ENCODE data around the gene SEMA5A.

The SEMA5A gene

DNA sequence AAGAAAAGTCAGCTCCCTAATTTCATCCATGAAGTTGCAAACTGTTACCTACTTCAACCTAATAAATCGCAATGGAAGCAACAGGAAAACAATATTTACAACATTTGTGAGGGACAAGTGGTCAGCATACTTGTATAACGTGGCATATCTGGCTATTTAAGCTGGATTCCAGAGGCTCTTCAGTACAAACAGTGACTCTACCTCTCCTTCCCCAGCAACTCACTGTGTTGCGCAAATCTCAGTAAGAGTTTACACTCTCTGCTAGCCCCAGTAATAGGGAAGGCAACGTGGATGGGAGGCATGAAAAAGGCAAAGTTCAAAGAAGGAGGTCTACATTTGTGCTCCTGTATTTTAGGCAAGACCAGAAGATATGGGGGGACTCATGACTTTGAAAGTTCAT is 18.9 kb upstream of the SEMA5A start:
- H3K27me3 ChIP-seq (ENCODE audit: insufficient read depth, poor library complexity, severe bottlenecking), result no peaks in the 10 kb centered on the region
- TF ChIP-seq POLR2AphosphoS5 (IDR thresholded peaks at IDR 0.05; ENCODE audit: low read depth) (no peak), GABPA (IDR thresholded peaks at IDR 0.05; ENCODE audit: low read depth) (no peak), SPI1 (IDR thresholded peaks at IDR 0.05; ENCODE audit: borderline replicate concordance, low read depth) (no peak)
- TF ChIP-seq, protein P1, sequence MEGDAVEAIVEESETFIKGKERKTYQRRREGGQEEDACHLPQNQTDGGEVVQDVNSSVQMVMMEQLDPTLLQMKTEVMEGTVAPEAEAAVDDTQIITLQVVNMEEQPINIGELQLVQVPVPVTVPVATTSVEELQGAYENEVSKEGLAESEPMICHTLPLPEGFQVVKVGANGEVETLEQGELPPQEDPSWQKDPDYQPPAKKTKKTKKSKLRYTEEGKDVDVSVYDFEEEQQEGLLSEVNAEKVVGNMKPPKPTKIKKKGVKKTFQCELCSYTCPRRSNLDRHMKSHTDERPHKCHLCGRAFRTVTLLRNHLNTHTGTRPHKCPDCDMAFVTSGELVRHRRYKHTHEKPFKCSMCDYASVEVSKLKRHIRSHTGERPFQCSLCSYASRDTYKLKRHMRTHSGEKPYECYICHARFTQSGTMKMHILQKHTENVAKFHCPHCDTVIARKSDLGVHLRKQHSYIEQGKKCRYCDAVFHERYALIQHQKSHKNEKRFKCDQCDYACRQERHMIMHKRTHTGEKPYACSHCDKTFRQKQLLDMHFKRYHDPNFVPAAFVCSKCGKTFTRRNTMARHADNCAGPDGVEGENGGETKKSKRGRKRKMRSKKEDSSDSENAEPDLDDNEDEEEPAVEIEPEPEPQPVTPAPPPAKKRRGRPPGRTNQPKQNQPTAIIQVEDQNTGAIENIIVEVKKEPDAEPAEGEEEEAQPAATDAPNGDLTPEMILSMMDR (IDR thresholded peaks at IDR 0.05; ENCODE audit: insufficient read depth, low read length), result no peak
- TF ChIP-seq, protein P2, sequence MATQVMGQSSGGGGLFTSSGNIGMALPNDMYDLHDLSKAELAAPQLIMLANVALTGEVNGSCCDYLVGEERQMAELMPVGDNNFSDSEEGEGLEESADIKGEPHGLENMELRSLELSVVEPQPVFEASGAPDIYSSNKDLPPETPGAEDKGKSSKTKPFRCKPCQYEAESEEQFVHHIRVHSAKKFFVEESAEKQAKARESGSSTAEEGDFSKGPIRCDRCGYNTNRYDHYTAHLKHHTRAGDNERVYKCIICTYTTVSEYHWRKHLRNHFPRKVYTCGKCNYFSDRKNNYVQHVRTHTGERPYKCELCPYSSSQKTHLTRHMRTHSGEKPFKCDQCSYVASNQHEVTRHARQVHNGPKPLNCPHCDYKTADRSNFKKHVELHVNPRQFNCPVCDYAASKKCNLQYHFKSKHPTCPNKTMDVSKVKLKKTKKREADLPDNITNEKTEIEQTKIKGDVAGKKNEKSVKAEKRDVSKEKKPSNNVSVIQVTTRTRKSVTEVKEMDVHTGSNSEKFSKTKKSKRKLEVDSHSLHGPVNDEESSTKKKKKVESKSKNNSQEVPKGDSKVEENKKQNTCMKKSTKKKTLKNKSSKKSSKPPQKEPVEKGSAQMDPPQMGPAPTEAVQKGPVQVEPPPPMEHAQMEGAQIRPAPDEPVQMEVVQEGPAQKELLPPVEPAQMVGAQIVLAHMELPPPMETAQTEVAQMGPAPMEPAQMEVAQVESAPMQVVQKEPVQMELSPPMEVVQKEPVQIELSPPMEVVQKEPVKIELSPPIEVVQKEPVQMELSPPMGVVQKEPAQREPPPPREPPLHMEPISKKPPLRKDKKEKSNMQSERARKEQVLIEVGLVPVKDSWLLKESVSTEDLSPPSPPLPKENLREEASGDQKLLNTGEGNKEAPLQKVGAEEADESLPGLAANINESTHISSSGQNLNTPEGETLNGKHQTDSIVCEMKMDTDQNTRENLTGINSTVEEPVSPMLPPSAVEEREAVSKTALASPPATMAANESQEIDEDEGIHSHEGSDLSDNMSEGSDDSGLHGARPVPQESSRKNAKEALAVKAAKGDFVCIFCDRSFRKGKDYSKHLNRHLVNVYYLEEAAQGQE (IDR thresholded peaks at IDR 0.05; ENCODE audit: insufficient replicate concordance, low read depth), result no peak
- no peak overlapping the region for H3K4me3 ChIP-seq (replicated peaks; ENCODE audit: insufficient read depth, low read length)
- DNase-seq (ENCODE audit: low read depth in 1 of 2, low spot score in 1 of 2), result no peak
- H3K27ac ChIP-seq (replicated peaks), result no peak overlapping the region

DNA sequence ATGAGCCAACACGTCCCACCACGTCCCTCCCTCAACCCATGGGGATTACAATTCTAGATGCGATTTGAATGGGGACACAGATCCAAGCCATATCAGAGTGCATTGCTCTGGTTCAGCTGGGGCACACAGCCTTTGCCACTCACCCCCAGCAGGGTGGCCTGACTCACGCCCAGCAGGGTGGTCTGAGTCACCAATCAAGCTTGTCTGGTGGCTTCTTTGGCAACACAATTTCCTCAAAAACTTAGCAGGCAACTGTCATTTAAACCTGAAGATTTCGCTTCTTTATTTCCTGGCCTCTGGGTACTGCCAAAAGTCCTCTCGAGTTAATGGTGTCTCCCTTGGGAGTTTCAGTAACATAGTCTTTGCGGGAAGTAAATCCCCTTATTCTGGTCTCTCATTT is 16.3 kb upstream of the SEMA5A start:
- no peak for DNase-seq (ENCODE audit: low read depth in 1 of 2, low spot score in 1 of 2)
- TF ChIP-seq GABPA (IDR thresholded peaks at IDR 0.05; ENCODE audit: low read depth), result no peak
- TF ChIP-seq, protein P1 (IDR thresholded peaks at IDR 0.05; ENCODE audit: insufficient read depth, low read length), result no peak
- TF ChIP-seq, protein P2 (IDR thresholded peaks at IDR 0.05; ENCODE audit: insufficient replicate concordance, low read depth), result no peak
- TF ChIP-seq POLR2AphosphoS5 (IDR thresholded peaks at IDR 0.05; ENCODE audit: low read depth), result no peak
- no peak for TF ChIP-seq SPI1 (IDR thresholded peaks at IDR 0.05; ENCODE audit: borderline replicate concordance, low read depth)
- no peak overlapping the region for H3K27ac ChIP-seq (replicated peaks)
- H3K27me3 ChIP-seq (ENCODE audit: insufficient read depth, poor library complexity, severe bottlenecking), result no peaks in the 10 kb centered on the region
- no peak overlapping the region for H3K4me3 ChIP-seq (replicated peaks; ENCODE audit: insufficient read depth, low read length)

DNA sequence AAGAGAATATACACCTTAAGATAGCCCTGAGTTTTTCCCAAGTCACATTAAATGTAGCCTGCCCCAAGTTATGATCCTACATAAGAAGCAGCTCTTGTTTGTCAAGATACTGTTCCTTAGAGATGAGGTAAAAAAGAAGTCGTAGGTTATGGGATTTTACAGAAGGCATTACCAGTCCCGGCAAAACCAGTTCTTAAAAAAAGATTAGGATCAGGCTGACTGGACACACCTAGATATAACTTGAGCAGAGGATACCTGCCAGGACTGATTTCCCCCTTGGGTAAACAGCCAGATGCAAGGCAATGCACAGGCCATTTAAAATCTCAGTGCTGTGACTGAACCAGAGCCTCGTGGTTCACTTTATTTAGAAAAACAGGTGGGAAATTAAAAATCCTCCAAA is 14.1 kb upstream of the SEMA5A start:
- Histone ChIP-seq H3K27ac (replicated peaks) (no peak overlapping the region), H3K4me3 (replicated peaks; ENCODE audit: insufficient read depth, low read length) (no peak overlapping the region), H3K27me3 (ENCODE audit: insufficient read depth, poor library complexity, severe bottlenecking) (no peaks in the 10 kb centered on the region)
- TF ChIP-seq SPI1 (IDR thresholded peaks at IDR 0.05; ENCODE audit: borderline replicate concordance, low read depth) (no peak), GABPA (IDR thresholded peaks at IDR 0.05; ENCODE audit: low read depth) (no peak), POLR2AphosphoS5 (IDR thresholded peaks at IDR 0.05; ENCODE audit: low read depth) (no peak)
- TF ChIP-seq, protein P2 (IDR thresholded peaks at IDR 0.05; ENCODE audit: insufficient replicate concordance, low read depth), result no peak
- TF ChIP-seq, protein P1 (IDR thresholded peaks at IDR 0.05; ENCODE audit: insufficient read depth, low read length), result no peak
- DNase-seq (ENCODE audit: low read depth in 1 of 2, low spot score in 1 of 2), result no peak
